Epithelial cell of esophagus (primary cell): Measurements from ENCODE around the gene PLEKHA7.

Source experiments
- DNase-seq: peaks from one replicate; pipeline ENCODE4 v3.0.0; 2010; ENCODE audit warnings: low read depth
- H3K4me3 ChIP-seq: 2 replicates; pipeline ENCODE4 v1.5.1; 2011; ENCODE audit warnings: mild to moderate bottlenecking, low read length, control low read depth
- TF ChIP-seq, protein P1 (sequence below): IDR thresholded peaks from 2 replicates; pipeline ENCODE4 v1.5.1; 2011; ENCODE audit warnings: low read depth, mild to moderate bottlenecking, low read length, control low read depth, inconsistent platforms; ENCODE audit not compliant: insufficient read depth; ENCODE audit errors: missing control alignments

Gene PLEKHA7

DNA sequence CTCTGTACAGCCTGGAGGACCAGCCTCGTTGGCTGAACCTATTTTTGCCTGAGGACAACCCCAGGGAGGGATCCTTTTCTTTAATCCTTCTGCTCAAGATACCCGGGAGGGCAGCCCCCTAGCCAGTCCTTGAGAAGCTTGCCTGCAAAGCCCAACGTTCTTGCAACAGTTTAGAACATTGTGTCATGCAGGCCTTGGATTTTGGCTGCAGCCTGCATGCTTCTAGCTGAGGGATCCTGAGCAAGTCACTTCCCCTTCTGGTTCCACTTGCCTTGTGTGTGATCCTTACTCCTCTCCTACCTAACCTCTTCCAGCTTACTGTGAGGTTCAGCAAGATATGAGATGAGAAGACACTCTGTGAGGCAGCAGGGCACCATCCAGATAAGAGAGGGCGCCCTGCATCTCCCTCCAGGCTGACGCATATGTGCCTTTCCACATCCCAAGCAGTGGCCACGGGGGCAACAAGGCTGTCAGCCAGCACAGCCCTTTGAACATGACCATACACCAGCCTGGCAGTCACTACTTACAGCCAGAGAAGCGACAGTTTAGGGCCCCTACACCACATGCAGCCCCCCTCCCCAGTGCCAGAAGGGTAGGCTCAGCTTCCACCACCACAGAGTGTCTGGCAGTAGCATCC lies 199.7 kb downstream of the PLEKHA7 start:
- TF ChIP-seq, protein P1, sequence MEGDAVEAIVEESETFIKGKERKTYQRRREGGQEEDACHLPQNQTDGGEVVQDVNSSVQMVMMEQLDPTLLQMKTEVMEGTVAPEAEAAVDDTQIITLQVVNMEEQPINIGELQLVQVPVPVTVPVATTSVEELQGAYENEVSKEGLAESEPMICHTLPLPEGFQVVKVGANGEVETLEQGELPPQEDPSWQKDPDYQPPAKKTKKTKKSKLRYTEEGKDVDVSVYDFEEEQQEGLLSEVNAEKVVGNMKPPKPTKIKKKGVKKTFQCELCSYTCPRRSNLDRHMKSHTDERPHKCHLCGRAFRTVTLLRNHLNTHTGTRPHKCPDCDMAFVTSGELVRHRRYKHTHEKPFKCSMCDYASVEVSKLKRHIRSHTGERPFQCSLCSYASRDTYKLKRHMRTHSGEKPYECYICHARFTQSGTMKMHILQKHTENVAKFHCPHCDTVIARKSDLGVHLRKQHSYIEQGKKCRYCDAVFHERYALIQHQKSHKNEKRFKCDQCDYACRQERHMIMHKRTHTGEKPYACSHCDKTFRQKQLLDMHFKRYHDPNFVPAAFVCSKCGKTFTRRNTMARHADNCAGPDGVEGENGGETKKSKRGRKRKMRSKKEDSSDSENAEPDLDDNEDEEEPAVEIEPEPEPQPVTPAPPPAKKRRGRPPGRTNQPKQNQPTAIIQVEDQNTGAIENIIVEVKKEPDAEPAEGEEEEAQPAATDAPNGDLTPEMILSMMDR = no peak
- no peak overlapping the region for H3K4me3 ChIP-seq
- DNase-seq = no peak

DNA sequence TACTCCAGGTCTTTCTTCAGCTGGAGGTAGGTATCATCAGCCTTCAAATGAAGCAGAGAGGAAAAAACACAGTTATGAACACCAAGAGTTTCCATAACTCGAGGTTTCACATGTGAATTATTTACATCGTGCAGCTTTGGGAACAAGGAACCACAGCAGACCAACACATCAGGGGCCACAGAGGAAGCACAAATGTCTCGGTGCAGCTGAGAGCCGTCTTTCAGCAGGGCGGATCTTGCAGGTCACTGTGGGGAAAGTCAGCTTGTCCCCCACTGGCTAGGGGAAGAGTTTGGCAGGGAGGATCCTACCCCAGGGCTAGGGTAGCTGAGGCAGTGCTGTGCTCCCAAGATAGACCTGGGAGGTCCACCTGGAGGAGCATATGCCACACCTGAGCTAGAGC lies 201.1 kb downstream of the PLEKHA7 start:
- no peak overlapping the region for H3K4me3 ChIP-seq
- no peak for DNase-seq
- TF ChIP-seq, protein P1 = no peak

DNA sequence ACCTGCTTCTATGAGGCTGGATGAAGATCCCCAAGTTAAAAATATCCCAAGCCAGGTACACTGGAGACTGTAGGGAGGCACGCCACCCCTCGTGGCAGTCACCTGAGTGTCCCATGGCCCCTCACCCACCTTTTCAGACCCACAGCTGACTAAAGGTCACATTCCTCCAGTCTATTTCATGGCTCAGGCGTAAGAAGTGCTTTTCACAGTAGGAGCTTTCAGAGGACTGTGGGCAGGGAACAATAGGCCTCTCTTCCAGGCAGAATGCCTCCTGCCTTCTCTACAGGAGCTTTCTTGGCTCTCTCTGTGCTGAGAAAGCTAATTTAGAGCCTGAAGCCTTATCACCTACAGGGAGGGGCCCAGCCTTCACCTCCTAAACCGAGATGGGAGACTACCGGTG lies 201.9 kb downstream of the PLEKHA7 start:
- no peak for DNase-seq
- TF ChIP-seq, protein P1 = no peak
- H3K4me3 ChIP-seq = no peak overlapping the region

DNA sequence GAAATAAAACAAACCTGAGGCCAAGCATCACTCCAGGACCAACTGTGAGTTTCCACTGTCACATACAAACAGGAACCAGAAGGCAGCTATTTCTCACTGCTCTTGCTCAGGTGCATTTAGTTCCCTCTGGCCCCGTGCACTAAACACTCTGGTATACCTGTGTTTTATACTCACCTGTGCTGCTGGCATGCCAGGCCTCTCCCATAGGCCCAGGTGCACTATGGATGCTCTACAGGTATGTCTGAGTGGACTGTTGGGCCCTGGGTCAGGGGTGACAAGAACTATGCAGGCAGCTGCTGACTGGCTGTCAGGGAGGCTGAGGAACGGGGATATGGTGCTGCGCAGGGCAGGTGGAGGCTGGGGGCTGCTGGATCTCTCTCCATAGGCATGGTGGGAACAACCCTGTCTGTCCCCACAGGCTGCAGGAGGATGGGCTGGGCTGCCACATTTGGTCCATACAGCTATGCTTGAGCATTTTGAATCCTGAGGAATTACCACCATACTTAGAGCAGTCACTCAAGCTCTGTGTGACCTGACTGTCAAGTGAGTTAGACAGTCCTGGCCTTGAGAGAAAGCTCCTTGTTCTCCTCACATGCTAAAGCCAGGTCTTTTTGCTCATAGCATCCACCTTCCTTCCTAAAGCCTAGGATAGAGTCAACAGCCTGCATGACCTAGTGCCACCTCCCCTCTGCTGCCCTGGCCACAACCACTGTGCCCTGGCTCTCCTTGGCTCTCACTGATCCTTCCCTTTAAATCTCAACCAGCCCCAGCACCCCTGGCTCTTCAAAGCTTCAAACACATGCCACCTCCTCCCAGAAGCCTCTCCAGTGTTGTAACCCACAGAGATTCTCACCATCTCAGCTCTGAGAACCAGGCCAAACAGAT lies 202.8 kb downstream of the PLEKHA7 start:
- TF ChIP-seq, protein P1 = no peak
- no peak for DNase-seq
- no peak overlapping the region for H3K4me3 ChIP-seq

DNA sequence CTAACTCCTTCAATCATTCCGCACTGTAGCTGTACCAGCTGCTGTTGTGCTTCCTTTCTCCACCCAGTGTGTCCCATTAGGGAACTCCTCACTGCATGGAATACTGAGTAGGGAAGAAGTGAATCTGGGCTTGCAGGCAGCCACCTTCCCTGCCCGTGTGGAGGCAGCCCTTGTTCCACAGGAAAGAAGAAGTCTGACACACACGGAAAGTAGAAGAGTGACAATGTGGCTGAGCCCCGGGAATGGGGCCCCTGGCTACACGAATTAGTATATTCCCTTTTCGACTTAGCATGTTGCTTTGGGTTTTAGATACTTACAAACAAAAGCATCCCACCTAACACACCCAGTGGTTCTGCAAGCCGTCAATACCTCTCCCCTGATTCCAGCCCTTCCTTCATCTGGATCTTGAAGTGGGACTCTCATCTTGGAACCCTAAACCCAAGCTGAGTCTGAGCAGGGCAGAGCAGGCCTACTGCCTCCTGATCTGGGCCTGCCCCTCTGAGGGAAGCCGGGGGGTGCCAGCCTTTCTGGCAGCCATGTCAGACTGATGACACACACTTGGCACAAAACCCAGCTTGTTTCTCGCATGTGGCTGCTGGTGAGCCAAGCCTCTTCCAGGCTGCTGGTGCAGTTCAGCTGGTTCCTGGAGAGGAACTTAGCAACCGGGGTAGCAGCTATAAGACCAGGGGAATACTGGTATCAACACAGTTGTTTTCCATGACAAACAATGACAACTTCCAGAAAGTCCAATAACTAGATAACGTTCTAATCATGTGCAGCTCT lies 204.1 kb downstream of the PLEKHA7 start:
- TF ChIP-seq, protein P1 = no peak
- DNase-seq = peak; percentile 90

DNA sequence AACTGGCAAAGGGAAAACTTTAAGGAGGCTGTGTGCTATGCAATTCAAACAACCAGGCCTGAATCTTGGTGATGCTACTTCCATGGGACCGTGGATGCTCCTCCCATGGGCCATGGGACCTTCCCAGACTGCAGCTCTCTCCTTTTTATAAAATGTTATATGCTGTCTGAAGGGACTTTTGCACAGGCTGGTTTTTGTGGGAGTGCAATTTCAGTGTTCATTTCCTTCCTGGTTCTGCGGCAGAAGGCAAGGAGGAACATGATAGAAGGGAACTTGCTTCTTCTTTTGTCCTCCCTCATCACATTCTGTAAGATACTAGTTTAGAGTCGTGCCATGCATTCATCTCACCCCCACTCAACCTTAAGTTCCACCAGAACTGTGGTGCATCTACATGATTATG lies 206.9 kb downstream of the PLEKHA7 start:
- DNase-seq = no peak
- TF ChIP-seq, protein P1 = no peak
- H3K4me3 ChIP-seq = no peak overlapping the region

More for the DNA sequence above, 204.1 kb downstream of the PLEKHA7 start:
- H3K4me3 ChIP-seq = no peak overlapping the region
